ENCODE measurements around the gene FBXO31. TPM values are rescaled to one million over a fixed set of nuclear protein-coding genes. Genes with fewer than 3 reads are reported as not detected.

The FBXO31 gene
- total and polyA plus RNA-seq, 9 of the 15 experiments (the other 6 are each of a cell fraction or from before 2014, with no cell fraction given): 0.18 to 33.3 (median 10.9) TPM

- TF ChIP-seq ELK1 (CRISPR knock-in tag; IDR thresholded peaks at IDR 0.05) (no peak), SIN3A (IDR thresholded peaks at IDR 0.05; ENCODE audit: borderline replicate concordance in 2 of 2, control insufficient read depth in 1 of 2, low read depth in 2 of 2, low read length in 2 of 2) (no peak), FOXA3 (CRISPR knock-in tag; conservative IDR thresholded peaks at IDR 0.05 in 1 of 2, IDR thresholded peaks at IDR 0.05 in 1 of 2) (no peak), NFRKB (IDR thresholded peaks at IDR 0.05; ENCODE audit: low read depth) (peak; percentile 69; the same call in 1 of the 2 replicates), HOMEZ (CRISPR knock-in tag; IDR thresholded peaks at IDR 0.05) (no peak), SMC3 (conservative IDR thresholded peaks at IDR 0.05; ENCODE audit: insufficient read depth, low read depth, low read length) (no peak), HLTF (IDR thresholded peaks at IDR 0.05) (no peak), NUFIP1 (IDR thresholded peaks at IDR 0.05; ENCODE audit: partially characterized antibody) (no peak), MEF2D (tag; conservative IDR thresholded peaks at IDR 0.05; ENCODE audit: low read depth) (peak; percentile 57; the same call in 1 of the 2 replicates), UBTF (IDR thresholded peaks at IDR 0.05; ENCODE audit: borderline replicate concordance in 1 of 2, low read depth in 2 of 2, low read length in 2 of 2) (no peak), SREBF2 (CRISPR knock-in tag; IDR thresholded peaks at IDR 0.05) (no peak), SMAD2 (IDR thresholded peaks at IDR 0.05; ENCODE audit: low read depth, low read length) (no peak), E2F6 (IDR thresholded peaks at IDR 0.05; ENCODE audit: borderline replicate concordance in 1 of 2, extremely low read depth in 1 of 2, insufficient read depth in 1 of 2, insufficient read length in 1 of 2, low read depth in 1 of 2, low read length in 1 of 2, poor library complexity in 1 of 2, severe bottlenecking in 1 of 2) (peak in 1 of 2 experiments; percentile 15), GABPB2 (CRISPR knock-in tag; conservative IDR thresholded peaks at IDR 0.05) (no peak), GATAD2A (IDR thresholded peaks at IDR 0.05) (no peak), ARNT (IDR thresholded peaks at IDR 0.05) (no peak), ZNF174 (CRISPR knock-in tag; IDR thresholded peaks at IDR 0.05) (no peak), POLR2G (IDR thresholded peaks at IDR 0.05; ENCODE audit: low read depth, low read length) (no peak), ZNF76 (CRISPR knock-in tag; IDR thresholded peaks at IDR 0.05; ENCODE audit: borderline replicate concordance) (no peak), NR2C1 (IDR thresholded peaks at IDR 0.05) (no peak), NR2C1 (tag; IDR thresholded peaks at IDR 0.05) (peak; percentile 27; the same call in 1 of the 2 replicates), SRSF1 (IDR thresholded peaks at IDR 0.05; ENCODE audit: low read depth, low read length) (no peak), ZNF212 (CRISPR knock-in tag; IDR thresholded peaks at IDR 0.05) (no peak), HEY1 (CRISPR knock-in tag; IDR thresholded peaks at IDR 0.05; ENCODE audit: borderline replicate concordance) (no peak), MECOM (CRISPR knock-in tag; IDR thresholded peaks at IDR 0.05) (peak; percentile 18; the same call in 1 of the 2 replicates)
These were observed 5.7 kb upstream of the FBXO31 start (continued) for GRCh38 chr16:87389245-87389644.

All from K562 (cell line).